PC-9 (cell line): ENCODE measurements around the gene STRIP2. TPM values are rescaled to one million over a fixed set of nuclear protein-coding genes. Genes with fewer than 3 reads are reported as not detected.

Experiments used
- BruUV-seq: library from RNA; stranded (reverse); fragments of 400-500 nt; replicated peaks from 2 replicates; lab custom pipeline; 2021; lab: Mats Ljungman, UMichigan
- CTCF ChIA-PET: fragments of 300-600 bp; sonication (Branson Sonifier 250); formaldehyde crosslinking; loops from one replicate; lab custom pipeline; 2022; ENCODE audit warnings: antibody characterized with exemption; lab: Charles Lee
- POLR2A ChIA-PET: fragments of 300-600 bp; sonication (Branson Sonifier 250); formaldehyde crosslinking; loops from one replicate; lab custom pipeline; 2022; ENCODE audit warnings: antibody characterized with exemption; ENCODE audit not compliant: unreplicated experiment; lab: Charles Lee
- DNase-seq, 2 experiments: peaks; one replicate each; pipeline versions ENCODE4 v3.0.0 to v3.0.0-alpha.2; 2015 to 2022; ENCODE audit warnings: mixed read lengths in 1 of 2
- H2AFZ ChIP-seq: fragments of 200-600 bp; sonication (generic); 2 replicates; pipeline ENCODE4 v1.8.1; 2017; ENCODE audit warnings: antibody characterized with exemption
- H3F3A ChIP-seq: fragments of 200-600 bp; sonication (generic); 2 replicates; pipeline ENCODE4 v1.8.1; 2017; ENCODE audit warnings: antibody characterized with exemption, mild to moderate bottlenecking, low read depth; ENCODE audit not compliant: insufficient read depth
- H3K27ac ChIP-seq: fragments of 200-600 bp; sonication (generic); 2 replicates; pipeline ENCODE4 v1.6.1; 2016; ENCODE audit warnings: mixed run types
- H3K27me3 ChIP-seq: fragments of 200-600 bp; sonication (generic); 2 replicates; pipeline ENCODE4 v1.6.1; 2016; ENCODE audit warnings: low read depth, mixed run types; ENCODE audit not compliant: insufficient read depth
- H3K36me3 ChIP-seq: fragments of 200-600 bp; sonication (generic); 2 replicates; pipeline ENCODE4 v1.6.1; 2016; ENCODE audit warnings: low read depth, mixed run types
- H3K4me1 ChIP-seq: fragments of 200-600 bp; sonication (generic); replicated peaks from 2 replicates; pipeline ENCODE4 v1.6.1; 2016; ENCODE audit warnings: mixed run types; ENCODE audit not compliant: insufficient read depth
- H3K4me2 ChIP-seq: fragments of 200-600 bp; sonication (generic); 2 replicates; pipeline ENCODE4 v1.6.1; 2017; ENCODE audit warnings: mixed run types
- H3K4me3 ChIP-seq: fragments of 200-600 bp; sonication (generic); 2 replicates; pipeline ENCODE4 v1.6.1; 2016; ENCODE audit warnings: mixed run types
- H3K79me2 ChIP-seq: fragments of 200-600 bp; sonication (generic); 2 replicates; pipeline ENCODE4 v1.6.1; 2017; ENCODE audit warnings: low read depth, mixed run types
- H3K9me2 ChIP-seq: fragments of 200-600 bp; sonication (generic); 2 replicates; pipeline ENCODE4 v1.8.1; 2017; ENCODE audit warnings: mild to moderate bottlenecking; ENCODE audit not compliant: insufficient read depth
- H3K9me3 ChIP-seq: fragments of 200-600 bp; sonication (generic); 2 replicates; pipeline ENCODE4 v1.8.1; 2016; ENCODE audit warnings: low read depth; ENCODE audit not compliant: insufficient read depth
- H4K20me1 ChIP-seq: fragments of 200-600 bp; sonication (generic); 2 replicates; pipeline ENCODE4 v1.8.1; 2017; ENCODE audit not compliant: insufficient read depth
- CTCF ChIP-seq: fragments of 200-600 bp; sonication (generic); conservative IDR thresholded peaks from 2 replicates; pipeline ENCODE4 v1.6.1; 2017; ENCODE audit warnings: mixed run types, antibody characterized with exemption, mild to moderate bottlenecking, moderate library complexity
- EZH2 ChIP-seq: fragments of 200-600 bp; sonication (generic); IDR thresholded peaks from 2 replicates; pipeline ENCODE4 v1.8.0; 2017; ENCODE audit warnings: antibody characterized with exemption, low read depth
- intact Hi-C: fragments of 100-400 bp; cut with micrococcal nuclease; formaldehyde crosslinking; loops from one replicate; pipeline ENCODE4 v1.10.0; 2022; ENCODE audit not compliant: unreplicated experiment
- total RNA-seq: library from RNA; stranded (reverse); gene quantifications from 2 replicates; pipeline ENCODE4 v1.2.3, GENCODE V29; 2021

The STRIP2 gene
- total RNA-seq, 1 experiment from 2014 or later = 9.5 TPM

- Histone ChIP-seq H3K27ac (no peak overlapping the region), H3F3A (no peaks in the 10 kb centered on the region), H2AFZ (no peak overlapping the region), H4K20me1 (no peaks in the 10 kb centered on the region), H3K4me1 (0 out of 2 replicates have a peak, but pooled peaks cover 4% of the 10 kb centered on the region), H3K4me3 (no peak overlapping the region), H3K36me3 (no peaks in the 10 kb centered on the region), H3K27me3 (no peaks in the 10 kb centered on the region), H3K9me2 (no peaks in the 10 kb centered on the region), H3K9me3 (no peaks in the 10 kb centered on the region), H3K79me2 (no peaks in the 10 kb centered on the region), H3K4me2 (no peak overlapping the region)
- POLR2A ChIA-PET = no interaction called here
- CTCF ChIA-PET = no interaction called here
- no TSS peak for BruUV-seq
- intact Hi-C loops = no loop called here
- no peak for TF ChIP-seq EZH2
- no peak for TF ChIP-seq CTCF
- DNase-seq = no peak
Measured at GRCh38 chr7:129499999-129500398, 65.8 kb downstream of the STRIP2 start.

GRCh38 chr7:129501760-129502707 is 67.8 kb downstream of the STRIP2 start, which contains the start of gene SMKR1:
Gene SMKR1, plus strand, starts transcription at chr7:129502531. Its CDS starts 294 bp downstream, at chr7:129502825.
- no TSS peak for BruUV-seq
- TF ChIP-seq EZH2 (no peak), CTCF (no peak)
- Histone ChIP-seq H4K20me1 (no peaks in the 10 kb centered on the region), H3K27me3 (no peaks in the 10 kb centered on the region), H3F3A (no peaks in the 10 kb centered on the region), H3K4me1 (0 out of 2 replicates have a peak, but pooled peaks cover 4% of the 10 kb centered on the region), H3K9me3 (no peaks in the 10 kb centered on the region), H3K36me3 (no peaks in the 10 kb centered on the region), H3K9me2 (no peaks in the 10 kb centered on the region), H3K4me2 (peak within 1 kb of the TSS; percentile 81), H2AFZ (peak within 1 kb of the TSS; percentile 94), H3K79me2 (no peaks in the 10 kb centered on the region), H3K4me3 (peak within 1 kb of the TSS; percentile 63), H3K27ac (no peak within 1 kb of the TSS)
- intact Hi-C loops = no loop called here
- CTCF ChIA-PET = no interaction called here
- POLR2A ChIA-PET = interaction anchor here (0.7 kb wide), 1 partner anchor 169 kb away, joined by 3 read pairs; no protein-coding TSS in a partner anchor
- DNase-seq = peak; percentile 42 to 89

GRCh38 chr7:129502708-129503685 is 68.8 kb downstream of the STRIP2 start:
- no peaks in the 10 kb centered on the region for H3F3A ChIP-seq
- CTCF ChIA-PET = interaction anchor here (0.6 to 0.7 kb wide), 3 partner anchors 135 to 1099 kb away, joined by 5 to 7 read pairs (median 7); no protein-coding TSS in a partner anchor
- H3K4me2 ChIP-seq = peak overlapping the region; percentile 81
- H3K79me2 ChIP-seq = no peaks in the 10 kb centered on the region
- TF ChIP-seq CTCF (no peak), EZH2 (no peak)
- DNase-seq = no peak
- no peaks in the 10 kb centered on the region for H3K9me2 ChIP-seq
- no peaks in the 10 kb centered on the region for H3K27me3 ChIP-seq
- H3K9me3 ChIP-seq = no peaks in the 10 kb centered on the region
- no peaks in the 10 kb centered on the region for H3K36me3 ChIP-seq
- peak overlapping the region; percentile 94 for H2AFZ ChIP-seq
- intact Hi-C loops = no loop called here
- 0 out of 2 replicates have a peak, but pooled peaks cover 4% of the 10 kb centered on the region for H3K4me1 ChIP-seq
- no peaks in the 10 kb centered on the region for H4K20me1 ChIP-seq
- H3K4me3 ChIP-seq = peak overlapping the region; percentile 63
- POLR2A ChIA-PET = interaction anchor here (0.6 to 0.7 kb wide), 4 partner anchors 28 to 446 kb away, joined by 3 to 17 read pairs (median 6); no protein-coding TSS in a partner anchor
- H3K27ac ChIP-seq = no peak overlapping the region
- BruUV-seq = TSS peak; percentile 31
